AG04450 (cell line): ENCODE measurements around the gene CNOT6. TPM values are rescaled to one million over a fixed set of nuclear protein-coding genes. Genes with fewer than 3 reads are reported as not detected.
"Not testable (repeated sequence)": the region's sequence is repeated elsewhere in the genome, so short reads cannot be mapped to it uniquely, and the experiment has no call there.

ENCODE experiments used
- CTCF ChIA-PET: fragments of 300-600, 350-600 bp; formaldehyde crosslinking; extraction: SDS; loops from one replicate; lab custom pipeline; 2022; ENCODE audit warnings: antibody characterized with exemption, inconsistent platforms; lab: Charles Lee
- POLR2A ChIA-PET: fragments of 350-600 bp; formaldehyde crosslinking; extraction: SDS; loops from one replicate; lab custom pipeline; 2021; ENCODE audit warnings: antibody characterized with exemption, inconsistent platforms; lab: Yijun Ruan, JAX
- DNase-seq: peaks from one replicate; pipeline ENCODE4 v3.0.0-alpha.2; 2011; ENCODE audit warnings: low read depth, low spot score
- H3K27ac ChIP-seq: one replicate; pipeline ENCODE4 v1.5.1; 2012; ENCODE audit warnings: low read depth, low read length, control low read depth
- H3K27me3 ChIP-seq: one replicate; pipeline ENCODE4 v1.6.0; 2012; ENCODE audit warnings: low read length; ENCODE audit not compliant: control insufficient read depth, insufficient read depth
- H3K4me3 ChIP-seq: 2 replicates; pipeline ENCODE4 v1.5.1; 2011; ENCODE audit warnings: mild to moderate bottlenecking, low read depth, low read length, control low read depth
- H3K9me3 ChIP-seq: 2 replicates; pipeline ENCODE4 v1.5.1; 2012; ENCODE audit warnings: low read length; ENCODE audit not compliant: control insufficient read depth, insufficient read depth
- polyA plus RNA-seq: library from polyadenylated mRNA; depleted of rRNA; stranded (reverse); fragments of >200 nt; gene quantifications from 2 replicates; pipeline ENCODE4 v1.2.3, GENCODE V29; 2011
- TF ChIP-seq, protein P1 (sequence below): IDR thresholded peaks from 2 replicates; pipeline ENCODE4 v1.5.1; 2011; ENCODE audit warnings: low read depth, low read length, control low read depth, inconsistent platforms

The CNOT6 gene
- polyA plus RNA-seq, 1 experiment: 21.5 TPM

GRCh38 chr5:180460834-180461233 lies 33.3 kb upstream of the CNOT6 start:
- Histone ChIP-seq H3K27ac (no peak overlapping the region), H3K27me3 (no peaks in the 10 kb centered on the region), H3K9me3 (peaks cover 39% of the 10 kb centered on the region), H3K4me3 (no peak overlapping the region)
- no peak for DNase-seq
- ChIA-PET POLR2A (no interaction called here), CTCF (no interaction called here)
- TF ChIP-seq, protein P1, sequence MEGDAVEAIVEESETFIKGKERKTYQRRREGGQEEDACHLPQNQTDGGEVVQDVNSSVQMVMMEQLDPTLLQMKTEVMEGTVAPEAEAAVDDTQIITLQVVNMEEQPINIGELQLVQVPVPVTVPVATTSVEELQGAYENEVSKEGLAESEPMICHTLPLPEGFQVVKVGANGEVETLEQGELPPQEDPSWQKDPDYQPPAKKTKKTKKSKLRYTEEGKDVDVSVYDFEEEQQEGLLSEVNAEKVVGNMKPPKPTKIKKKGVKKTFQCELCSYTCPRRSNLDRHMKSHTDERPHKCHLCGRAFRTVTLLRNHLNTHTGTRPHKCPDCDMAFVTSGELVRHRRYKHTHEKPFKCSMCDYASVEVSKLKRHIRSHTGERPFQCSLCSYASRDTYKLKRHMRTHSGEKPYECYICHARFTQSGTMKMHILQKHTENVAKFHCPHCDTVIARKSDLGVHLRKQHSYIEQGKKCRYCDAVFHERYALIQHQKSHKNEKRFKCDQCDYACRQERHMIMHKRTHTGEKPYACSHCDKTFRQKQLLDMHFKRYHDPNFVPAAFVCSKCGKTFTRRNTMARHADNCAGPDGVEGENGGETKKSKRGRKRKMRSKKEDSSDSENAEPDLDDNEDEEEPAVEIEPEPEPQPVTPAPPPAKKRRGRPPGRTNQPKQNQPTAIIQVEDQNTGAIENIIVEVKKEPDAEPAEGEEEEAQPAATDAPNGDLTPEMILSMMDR: no peak

DNA sequence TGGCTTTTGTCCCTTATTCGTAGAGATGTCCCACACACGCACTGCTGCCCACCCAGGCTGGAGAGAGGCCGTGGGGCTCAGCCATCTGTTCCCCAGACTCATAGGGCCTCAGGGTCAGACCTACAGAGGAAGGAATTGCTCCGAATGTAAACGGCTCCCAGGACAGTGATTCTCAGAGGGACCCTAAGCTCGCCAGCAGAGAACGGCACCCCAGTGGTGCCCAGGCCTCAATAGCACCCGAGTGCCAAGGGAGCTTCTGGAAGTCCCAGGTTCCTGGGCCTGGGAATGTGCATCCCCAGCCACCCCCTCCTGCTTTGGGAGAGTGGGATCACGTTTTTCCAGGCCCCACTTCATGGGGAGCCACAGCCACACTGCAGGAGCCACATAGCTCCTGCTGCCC lies 32.9 kb upstream of the CNOT6 start:
- H3K4me3 ChIP-seq: no peak overlapping the region
- no peaks in the 10 kb centered on the region for H3K27me3 ChIP-seq
- no peak for DNase-seq
- TF ChIP-seq, protein P1: no peak
- POLR2A ChIA-PET: no interaction called here
- peaks cover 39% of the 10 kb centered on the region for H3K9me3 ChIP-seq
- CTCF ChIA-PET: interaction anchor here (1.1 kb wide), 1 partner anchor 10 kb away, joined by 7 read pairs; no protein-coding TSS in a partner anchor
- no peak overlapping the region for H3K27ac ChIP-seq

GRCh38 chr5:180463216-180463900 lies 30.8 kb upstream of the CNOT6 start:
- no peak overlapping the region for H3K27ac ChIP-seq
- no peak overlapping the region for H3K4me3 ChIP-seq
- DNase-seq: no peak
- TF ChIP-seq, protein P1: no peak
- no peaks in the 10 kb centered on the region for H3K27me3 ChIP-seq
- peaks cover 36% of the 10 kb centered on the region for H3K9me3 ChIP-seq
- POLR2A ChIA-PET: no interaction called here
- CTCF ChIA-PET: interaction anchor here (0.5 to 1.4 kb wide), 2 partner anchors 9 to 703 kb away, joined by 3 to 4 read pairs; no protein-coding TSS in a partner anchor

GRCh38 chr5:180463916-180464602 lies 30.1 kb upstream of the CNOT6 start:
- no peak overlapping the region for H3K27ac ChIP-seq
- no peak for DNase-seq
- POLR2A ChIA-PET: no interaction called here
- H3K27me3 ChIP-seq: no peaks in the 10 kb centered on the region
- CTCF ChIA-PET: interaction anchor here (1.4 kb wide), 1 partner anchor 8 kb away, joined by 4 read pairs; no protein-coding TSS in a partner anchor
- TF ChIP-seq, protein P1: no peak
- H3K9me3 ChIP-seq: peaks cover 31% of the 10 kb centered on the region
- H3K4me3 ChIP-seq: no peak overlapping the region

- Histone ChIP-seq H3K9me3 (peaks cover 27% of the 10 kb centered on the region), H3K27ac (no peak overlapping the region), H3K4me3 (no peak overlapping the region), H3K27me3 (peaks cover 3% of the 10 kb centered on the region)
- TF ChIP-seq, protein P1: no peak
- ChIA-PET POLR2A (no interaction called here), CTCF (no interaction called here)
- no peak for DNase-seq
Observed at GRCh38 chr5:180464603-180464970, 29.6 kb upstream of the CNOT6 start.

DNA sequence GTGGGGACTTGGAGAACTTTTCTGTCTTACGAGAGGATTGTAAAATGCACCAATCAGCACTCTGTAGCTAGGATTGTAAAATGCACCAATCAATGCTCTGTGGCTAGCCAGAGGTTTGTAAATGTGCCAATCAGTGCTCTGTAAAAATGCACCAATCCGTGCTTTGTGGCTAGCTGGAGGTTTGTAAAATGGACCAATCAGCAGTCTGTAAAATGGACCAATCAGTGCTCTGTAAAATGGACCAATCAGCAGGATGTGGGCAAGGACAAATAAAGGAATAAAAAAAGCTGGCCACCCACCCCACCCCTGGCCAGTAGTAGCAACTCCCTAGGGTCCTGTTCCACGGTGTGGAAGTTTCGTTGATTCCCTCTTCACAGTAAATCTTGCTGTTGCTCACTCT lies 29.1 kb upstream of the CNOT6 start:
- CTCF ChIA-PET: interaction anchor here (1.1 kb wide), 1 partner anchor 172 kb away, joined by 3 read pairs; no protein-coding TSS in a partner anchor
- H3K4me3 ChIP-seq, H3K27me3 ChIP-seq, DNase-seq, POLR2A ChIA-PET, H3K27ac ChIP-seq: not testable (repeated sequence)
- peaks cover 26% of the 10 kb centered on the region for H3K9me3 ChIP-seq
